Neural progenitor cell (in vitro differentiated cells): ENCODE results near the gene RAB40A. TPM values are rescaled to one million over a fixed set of nuclear protein-coding genes. Genes with fewer than 3 reads are reported as not detected.

ENCODE experiments used
- DNase-seq: peaks from one replicate; pipeline ENCODE4 v3.0.0-alpha.2; 2016; ENCODE audit warnings: low spot score
- H2AFZ ChIP-seq: fragments of 200-600 bp; sonication (generic); replicated peaks from 2 replicates; pipeline ENCODE4 v1.6.1; 2016; ENCODE audit warnings: antibody characterized with exemption
- H3F3A ChIP-seq: fragments of 200-600 bp; sonication (generic); 2 replicates; pipeline ENCODE4 v1.6.1; 2016; ENCODE audit warnings: antibody characterized with exemption, low read depth
- H3K27ac ChIP-seq: fragments of 200-600 bp; sonication (generic); 2 replicates; pipeline ENCODE4 v1.5.1; 2016; ENCODE audit warnings: mild to moderate bottlenecking
- H3K27me3 ChIP-seq: fragments of 200-600 bp; sonication (generic); 2 replicates; pipeline ENCODE4 v1.6.1; 2016; ENCODE audit warnings: mild to moderate bottlenecking, moderate library complexity
- H3K36me3 ChIP-seq: fragments of 200-600 bp; sonication (generic); 2 replicates; pipeline ENCODE4 v1.5.1; 2016
- H3K4me1 ChIP-seq: fragments of 200-600 bp; sonication (generic); 2 replicates; pipeline ENCODE4 v1.6.1; 2016; ENCODE audit warnings: mixed run types
- H3K4me2 ChIP-seq: fragments of 200-600 bp; sonication (generic); 2 replicates; pipeline ENCODE4 v1.6.1; 2016
- H3K4me3 ChIP-seq: fragments of 200-600 bp; sonication (generic); 2 replicates; pipeline ENCODE4 v1.5.1; 2016
- H3K79me2 ChIP-seq: fragments of 200-600 bp; sonication (generic); 2 replicates; pipeline ENCODE4 v1.6.1; 2016; ENCODE audit warnings: low read depth
- H3K9ac ChIP-seq: fragments of 200-600 bp; sonication (generic); 2 replicates; pipeline ENCODE4 v1.6.1; 2016
- H3K9me3 ChIP-seq: fragments of 200-600 bp; sonication (generic); 2 replicates; pipeline ENCODE4 v1.5.1; 2016; ENCODE audit warnings: low read depth
- H4K20me1 ChIP-seq: fragments of 200-600 bp; sonication (generic); 2 replicates; pipeline ENCODE4 v1.6.1; 2016; ENCODE audit warnings: low read depth
- H3K27ac Mint-ChIP-seq: 3 replicates; pipeline ENCODE4 v1.8.0; 2021; ENCODE audit warnings: mixed read lengths
- H3K27me3 Mint-ChIP-seq: 2 replicates; pipeline ENCODE4 v1.8.0; 2022; ENCODE audit warnings: low read depth, mild to moderate bottlenecking, inconsistent platforms, moderate library complexity, mixed read lengths; ENCODE audit not compliant: insufficient read depth
- H3K36me3 Mint-ChIP-seq: 3 replicates; pipeline ENCODE4 v1.8.0; 2021; ENCODE audit warnings: mixed read lengths
- H3K4me1 Mint-ChIP-seq: 3 replicates; pipeline ENCODE4 v1.8.0; 2021; ENCODE audit warnings: mixed read lengths
- H3K4me3 Mint-ChIP-seq: 3 replicates; pipeline ENCODE4 v1.8.0; 2021; ENCODE audit warnings: mild to moderate bottlenecking, moderate library complexity, mixed read lengths
- H3K9me3 Mint-ChIP-seq: 3 replicates; pipeline ENCODE4 v1.8.0; 2020; ENCODE audit warnings: mixed read lengths
- CTCF ChIP-seq: fragments of 200-600 bp; sonication (generic); IDR thresholded peaks from 2 replicates; pipeline ENCODE4 v1.5.1; 2017; ENCODE audit warnings: antibody characterized with exemption, mild to moderate bottlenecking
- EZH2 ChIP-seq: fragments of 200-600 bp; sonication (generic); IDR thresholded peaks from 2 replicates; pipeline ENCODE4 v1.6.1; 2017; ENCODE audit warnings: antibody characterized with exemption, mild to moderate bottlenecking, moderate library complexity
- EZH2phosphoT487 ChIP-seq: fragments of 200-600 bp; sonication (generic); IDR thresholded peaks from 2 replicates; pipeline ENCODE4 v1.6.1; 2017; ENCODE audit warnings: antibody characterized with exemption
- total RNA-seq: library from RNA; depleted of rRNA; stranded (reverse); fragments of >200 nt; gene quantifications from 2 replicates; pipeline ENCODE4 v1.2.3, GENCODE V29; 2015; ENCODE audit warnings: low replicate concordance

The RAB40A gene
- total RNA-seq, 1 donor from 2014 or later = 0.60 TPM

GRCh38 chrX:103467887-103468286 is 51.4 kb downstream of the RAB40A start:
- Histone ChIP-seq H3K9me3 (no peaks in the 10 kb centered on the region), H4K20me1 (no peaks in the 10 kb centered on the region), H3K4me3 (no peak overlapping the region), H3K27ac (no peak overlapping the region), H3K27me3 (no peaks in the 10 kb centered on the region), H3K4me2 (no peak overlapping the region), H3K9ac (no peak overlapping the region), H3K79me2 (no peaks in the 10 kb centered on the region), H3K4me1 (no peaks in the 10 kb centered on the region), H2AFZ (no peak overlapping the region), H3F3A (no peaks in the 10 kb centered on the region), H3K36me3 (no peaks in the 10 kb centered on the region)
- Mint-ChIP-seq H3K4me3 (no peak overlapping the region), H3K9me3 (no peaks in the 10 kb centered on the region), H3K36me3 (peaks cover 2% of the 10 kb centered on the region), H3K4me1 (peaks cover 5% of the 10 kb centered on the region), H3K27me3 (peaks cover 2% of the 10 kb centered on the region), H3K27ac (no peak overlapping the region)
- TF ChIP-seq EZH2 (no peak), CTCF (no peak), EZH2phosphoT487 (no peak)
- DNase-seq = no peak

GRCh38 chrX:103467156-103467555 is 52.1 kb downstream of the RAB40A start:
- no peak overlapping the region for H3K4me3 Mint-ChIP-seq
- DNase-seq = no peak

GRCh38 chrX:103464774-103465117 is 54.5 kb downstream of the RAB40A start:
- TF ChIP-seq EZH2 (no peak), CTCF (peak; percentile 73)
- peaks cover 9% of the 10 kb centered on the region for H3K9me3 Mint-ChIP-seq
- Histone ChIP-seq H3K27me3 (no peaks in the 10 kb centered on the region), H2AFZ (no peak overlapping the region), H3K4me3 (no peak overlapping the region), H3K4me1 (no peaks in the 10 kb centered on the region), H3K27ac (no peak overlapping the region), H3K36me3 (no peaks in the 10 kb centered on the region), H3K79me2 (no peaks in the 10 kb centered on the region), H3K9ac (no peak overlapping the region), H4K20me1 (no peaks in the 10 kb centered on the region), H3K9me3 (no peaks in the 10 kb centered on the region), H3K4me2 (no peak overlapping the region), H3F3A (no peaks in the 10 kb centered on the region)
- H3K36me3 Mint-ChIP-seq = peaks cover 7% of the 10 kb centered on the region
- peak overlapping the region; percentile 79 for H3K27ac Mint-ChIP-seq
- DNase-seq = peak; percentile 66
- H3K4me3 Mint-ChIP-seq = no peak overlapping the region
- peaks cover 5% of the 10 kb centered on the region for H3K4me1 Mint-ChIP-seq
- peaks cover 2% of the 10 kb centered on the region for H3K27me3 Mint-ChIP-seq

More at GRCh38 chrX:103467156-103467555, 52.1 kb downstream of the RAB40A start:
- H3K27me3 Mint-ChIP-seq = peaks cover 2% of the 10 kb centered on the region
- no peak for TF ChIP-seq CTCF
- Histone ChIP-seq H3K27me3 (no peaks in the 10 kb centered on the region), H3K9me3 (no peaks in the 10 kb centered on the region), H4K20me1 (no peaks in the 10 kb centered on the region), H2AFZ (no peak overlapping the region), H3K27ac (no peak overlapping the region), H3K9ac (no peak overlapping the region), H3F3A (no peaks in the 10 kb centered on the region), H3K4me2 (no peak overlapping the region), H3K36me3 (no peaks in the 10 kb centered on the region), H3K79me2 (no peaks in the 10 kb centered on the region), H3K4me3 (no peak overlapping the region), H3K4me1 (no peaks in the 10 kb centered on the region)
- H3K9me3 Mint-ChIP-seq = no peaks in the 10 kb centered on the region
- H3K36me3 Mint-ChIP-seq = peaks cover under 1% of the 10 kb centered on the region
- peaks cover 5% of the 10 kb centered on the region for H3K4me1 Mint-ChIP-seq
- no peak overlapping the region for H3K27ac Mint-ChIP-seq
